Stomach (tissue), 9 donors: ENCODE results near the gene ARF1. TPM values are rescaled to one million over a fixed set of nuclear protein-coding genes. Genes with fewer than 3 reads are reported as not detected.
A peak's percentile ranks its signal among the peaks of the same experiment; 100 is the strongest.

Experiments
- DNase-seq, 2 donors: peaks; one replicate each; pipeline versions ENCODE4 v3.0.0 to v3.0.0-alpha.2; 2013 to 2019
- H3K27ac ChIP-seq, 5 donors: fragments of 200-600 bp in 4 of 5; sonication (generic) in 4 of 5; one replicate each; pipeline ENCODE4 v1.5.1; 2013 to 2019; ENCODE audit warnings: mild to moderate bottlenecking in 1 of 5, moderate library complexity in 1 of 5
- H3K27me3 ChIP-seq, 3 donors: fragments of 200-600 bp; sonication (generic); one replicate each; pipeline ENCODE4 v1.5.1; 2017 to 2019; ENCODE audit warnings: mixed run types in 1 of 3
- H3K36me3 ChIP-seq, 4 donors: fragments of 200-600 bp; sonication (generic); 1 replicate in 3 of 4; 2 replicates in 1 of 4; pipeline ENCODE4 v1.5.1; 2016 to 2019
- H3K4me1 ChIP-seq, 4 donors: fragments of 200-600 bp; sonication (generic); one replicate each; pipeline ENCODE4 v1.5.1; 2016 to 2019
- H3K4me3 ChIP-seq, 4 donors: fragments of 200-600 bp; sonication (generic) in 3 of 4; one replicate each; pipeline ENCODE4 v1.5.1; 2016 to 2019; ENCODE audit warnings: mild to moderate bottlenecking in 1 of 4
- H3K9me3 ChIP-seq, 4 donors: fragments of 200-600 bp; sonication (generic); one replicate each; pipeline ENCODE4 v1.5.1; 2016 to 2019
- EP300 ChIP-seq: sonication (generic); formaldehyde crosslinking; IDR thresholded peaks from one replicate; pipeline ENCODE4 v1.6.1; 2017; ENCODE audit warnings: antibody characterized with exemption
- POLR2A ChIP-seq, 4 donors: fragments of 450-650 bp; IDR thresholded peaks; one replicate each; pipeline ENCODE4 v1.6.1; 2016; ENCODE audit warnings: antibody characterized with exemption in 4 of 4, control low read depth in 2 of 4, mild to moderate bottlenecking in 1 of 4, moderate library complexity in 1 of 4
- POLR2AphosphoS5 ChIP-seq, 3 donors: sonication (generic); formaldehyde crosslinking; IDR thresholded peaks; one replicate each; pipeline ENCODE4 v1.6.1; 2016; ENCODE audit warnings: antibody characterized with exemption in 3 of 3
- WGBS, 5 donors: extraction: QIAGEN DNeasy Blood & Tissue Kit in 3 of 5; methylation state at CpG; one replicate each; pipeline versions ENCODE4 v1.1.5 to v1.1.7; 2013 to 2018; 5-methylcytosine and 5-hydroxymethylcytosine counted together
- intact Hi-C: fragments of 100-400 bp; cut with DNase I; formaldehyde crosslinking; loops from one replicate; pipeline ENCODE4 v1.15.1; 2023; ENCODE audit warnings: low total_unique reads
- polyA plus RNA-seq, 3 donors: library from polyadenylated mRNA; stranded (reverse); fragments of 200-250 nt; gene quantifications; one replicate each; pipeline ENCODE4 v1.2.3, GENCODE V29; 2013
- total RNA-seq, 5 donors: library from RNA; depleted of rRNA; stranded (reverse); fragments of >200 nt; gene quantifications; one replicate each; pipeline versions ENCODE4 v1.1.0 to v1.2.3, GENCODE V29; 2014 to 2016
- TF ChIP-seq, protein P1 (sequence below), 7 experiments: fragments of 450-650 bp in 4 of 7; fragments of 200-600 bp in 3 of 7; sonication (generic) in 3 of 7; IDR thresholded peaks; one replicate each; pipeline ENCODE4 v1.5.1; 2016 to 2019; ENCODE audit warnings: antibody characterized with exemption in 7 of 7, control low read depth in 2 of 7, mild to moderate bottlenecking in 1 of 7
- donor health status: healthy with polysubstance abuse.
- donor health status: Bipolar disorder and iron deficiency.
- donor health status: healthy.

Gene ARF1
- total and polyA plus RNA-seq, 8 donors = 111 to 310 (median 200) TPM

DNA sequence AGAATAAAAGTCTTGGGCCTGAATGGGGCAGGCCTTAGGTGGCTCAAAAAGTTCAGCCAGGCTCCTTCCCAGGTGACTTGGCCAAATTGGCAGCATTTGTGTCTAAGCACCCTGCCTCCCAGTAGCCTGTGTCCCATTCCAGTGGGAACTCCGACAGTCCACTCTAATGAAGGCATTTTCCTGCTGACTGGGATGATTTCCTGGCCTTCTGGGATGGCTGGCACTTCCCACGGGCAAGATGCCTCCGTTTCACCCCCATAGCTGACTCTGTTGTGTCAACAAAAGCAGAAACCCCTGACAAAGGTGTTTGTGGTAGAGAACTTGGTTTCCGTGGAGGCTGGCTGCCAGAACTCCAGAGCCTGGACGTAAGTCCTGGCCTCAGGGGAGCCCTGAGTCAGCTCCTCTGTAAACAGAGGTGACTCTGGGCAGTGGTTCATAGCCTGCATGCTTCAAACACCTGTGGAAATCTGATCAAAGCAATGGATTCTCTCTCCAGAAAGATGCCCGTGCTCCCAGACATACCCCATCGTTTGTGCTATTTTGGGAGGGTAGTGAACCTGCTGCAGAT, 39.1 kb upstream of the ARF1 start:
- Histone ChIP-seq H3K9me3 (no peaks in the 10 kb centered on the region), H3K4me3 (no peak overlapping the region), H3K4me1 (peaks cover 0 to 25% (median 9%) of the 10 kb centered on the region in 4 donors), H3K27ac (no peak overlapping the region), H3K27me3 (peaks cover 0 to 31% (median 15%) of the 10 kb centered on the region in 3 donors), H3K36me3 (no peaks in the 10 kb centered on the region)
- intact Hi-C loops = no loop called here
- peak in 1 of 2 donors; percentile 39 for DNase-seq
- TF ChIP-seq POLR2AphosphoS5 (IDR thresholded peaks at IDR 0.05) = no peak
- no peak for TF ChIP-seq POLR2A (IDR thresholded peaks at IDR 0.05)
- no peak for TF ChIP-seq EP300
- TF ChIP-seq, protein P1, sequence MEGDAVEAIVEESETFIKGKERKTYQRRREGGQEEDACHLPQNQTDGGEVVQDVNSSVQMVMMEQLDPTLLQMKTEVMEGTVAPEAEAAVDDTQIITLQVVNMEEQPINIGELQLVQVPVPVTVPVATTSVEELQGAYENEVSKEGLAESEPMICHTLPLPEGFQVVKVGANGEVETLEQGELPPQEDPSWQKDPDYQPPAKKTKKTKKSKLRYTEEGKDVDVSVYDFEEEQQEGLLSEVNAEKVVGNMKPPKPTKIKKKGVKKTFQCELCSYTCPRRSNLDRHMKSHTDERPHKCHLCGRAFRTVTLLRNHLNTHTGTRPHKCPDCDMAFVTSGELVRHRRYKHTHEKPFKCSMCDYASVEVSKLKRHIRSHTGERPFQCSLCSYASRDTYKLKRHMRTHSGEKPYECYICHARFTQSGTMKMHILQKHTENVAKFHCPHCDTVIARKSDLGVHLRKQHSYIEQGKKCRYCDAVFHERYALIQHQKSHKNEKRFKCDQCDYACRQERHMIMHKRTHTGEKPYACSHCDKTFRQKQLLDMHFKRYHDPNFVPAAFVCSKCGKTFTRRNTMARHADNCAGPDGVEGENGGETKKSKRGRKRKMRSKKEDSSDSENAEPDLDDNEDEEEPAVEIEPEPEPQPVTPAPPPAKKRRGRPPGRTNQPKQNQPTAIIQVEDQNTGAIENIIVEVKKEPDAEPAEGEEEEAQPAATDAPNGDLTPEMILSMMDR (IDR thresholded peaks at IDR 0.05) = no peak
- 31 to 52% (median 38%) methylated on average over 7 of the region's 7 CpGs for WGBS, 5 donors

- Histone ChIP-seq H3K4me1 (peaks cover 0 to 25% (median 9%) of the 10 kb centered on the region in 4 donors), H3K27ac (peak overlapping the region in 1 of 5 donors; percentile 1), H3K36me3 (no peaks in the 10 kb centered on the region), H3K9me3 (no peaks in the 10 kb centered on the region), H3K4me3 (no peak overlapping the region), H3K27me3 (peaks cover 0 to 22% (median 0%) of the 10 kb centered on the region in 3 donors)
- TF ChIP-seq POLR2A (IDR thresholded peaks at IDR 0.05) (no peak), EP300 (no peak), POLR2AphosphoS5 (IDR thresholded peaks at IDR 0.05) (no peak)
- TF ChIP-seq, protein P1 (IDR thresholded peaks at IDR 0.05) = no peak
- no peak for DNase-seq
- intact Hi-C loops = no loop called here
- 33 to 55% (median 43%) methylated on average over 3 of the region's 3 CpGs; no CpG with 5 or more reads in 1 of the 5 donors for WGBS, 5 donors
These were observed 37.5 kb upstream of the ARF1 start for GRCh38 chr1:228044961-228045360.

GRCh38 chr1:228045405-228045804, 37.1 kb upstream of the ARF1 start:
- no peak for DNase-seq

DNA sequence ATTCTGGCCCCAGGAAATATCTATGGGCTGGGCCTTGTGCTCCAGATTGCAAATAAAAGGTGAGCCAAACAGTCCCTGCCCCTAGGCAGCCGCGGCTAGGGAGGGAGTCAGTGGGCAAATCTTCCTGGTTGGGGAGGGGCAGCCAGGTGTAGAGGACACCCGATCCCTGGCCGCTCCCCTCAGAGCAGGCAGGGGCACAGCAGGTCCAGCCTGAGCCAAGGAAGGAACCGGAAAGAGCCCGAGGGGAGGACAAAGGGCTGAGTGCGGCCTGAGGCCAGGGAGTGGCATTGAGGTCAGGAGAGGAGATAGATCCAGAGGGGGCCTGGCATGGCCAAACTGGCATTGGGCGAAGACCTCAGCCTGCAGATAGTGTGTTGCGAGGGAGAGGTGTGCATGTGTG, 36.6 kb upstream of the ARF1 start:
- Histone ChIP-seq H3K27ac (no peak overlapping the region), H3K9me3 (no peaks in the 10 kb centered on the region), H3K27me3 (peaks cover 0 to 25% (median 0%) of the 10 kb centered on the region in 3 donors), H3K4me1 (peaks cover 0 to 25% (median 9%) of the 10 kb centered on the region in 4 donors), H3K36me3 (no peaks in the 10 kb centered on the region), H3K4me3 (no peak overlapping the region)
- WGBS, 5 donors = 30 to 61% (median 35%) methylated on average over 7 to 9 of the region's 9 CpGs
- TF ChIP-seq POLR2AphosphoS5 (IDR thresholded peaks at IDR 0.05) = peak in 1 of 3 donors; percentile 22
- TF ChIP-seq EP300 = no peak
- TF ChIP-seq, protein P1 (IDR thresholded peaks at IDR 0.05) = no peak
- intact Hi-C loops = no loop called here
- DNase-seq = peak in 1 of 2 donors; percentile 46

More at GRCh38 chr1:228045405-228045804, 37.1 kb upstream of the ARF1 start:
- no peak overlapping the region for H3K4me3 ChIP-seq
- WGBS, 5 donors = 59 to 79% (median 66%) methylated on average over 7 of the region's 7 CpGs
- TF ChIP-seq, protein P1 (IDR thresholded peaks at IDR 0.05) = no peak
- TF ChIP-seq POLR2A (IDR thresholded peaks at IDR 0.05) (no peak), POLR2AphosphoS5 (IDR thresholded peaks at IDR 0.05) (no peak), EP300 (no peak)
- intact Hi-C loops = no loop called here
- peaks cover 0 to 22% (median 0%) of the 10 kb centered on the region in 3 donors for H3K27me3 ChIP-seq
- peaks cover 0 to 25% (median 9%) of the 10 kb centered on the region in 4 donors for H3K4me1 ChIP-seq
- H3K27ac ChIP-seq = peak overlapping the region in 1 of 5 donors; percentile 1
- no peaks in the 10 kb centered on the region for H3K36me3 ChIP-seq
- H3K9me3 ChIP-seq = no peaks in the 10 kb centered on the region
